Hematopoietic multipotent progenitor cell treated with erythropoietin and hydrocortisone succinate and interleukin-3 and kit ligand, for 6 days (in vitro differentiated cells): ENCODE results near the gene MED16.

Source experiments
- DNase-seq: peaks from one replicate; pipeline ENCODE4 v3.0.0-alpha.2; 2015

The MED16 gene

GRCh38 chr19:892894-893689, at the start of gene MED16, which contains the start of gene RNU6-9:
Gene MED16 (minus strand): TSS chr19:893187. CDS start chr19:891131, 2,056 bp downstream.
Gene RNU6-9 (plus strand): TSS chr19:893484.
- DNase-seq: peak; percentile 98

- DNase-seq: no peak
Measured at GRCh38 chr19:942133-942645, 49.2 kb upstream of the MED16 start.

GRCh38 chr19:941292-942132, 48.5 kb upstream of the MED16 start:
- DNase-seq: no peak

- DNase-seq: peak; percentile 96
Measured at GRCh38 chr19:940591-941291, 47.8 kb upstream of the MED16 start.

- no peak for DNase-seq
Measured at GRCh38 chr19:939922-940321, 46.9 kb upstream of the MED16 start.

- no peak for DNase-seq
Measured at GRCh38 chr19:939439-939838, 46.5 kb upstream of the MED16 start.

GRCh38 chr19:938233-938923, 45.4 kb upstream of the MED16 start:
- no peak for DNase-seq

- no peak for DNase-seq
Measured at GRCh38 chr19:937259-937694, 44.3 kb upstream of the MED16 start.

GRCh38 chr19:936175-936546, 43.2 kb upstream of the MED16 start:
- DNase-seq: no peak

- peak; percentile 71 for DNase-seq
Measured at GRCh38 chr19:934865-935479, 42.0 kb upstream of the MED16 start.

- no peak for DNase-seq
Measured at GRCh38 chr19:934197-934840, 41.3 kb upstream of the MED16 start.

- no peak for DNase-seq
Measured at GRCh38 chr19:933553-933882, 40.5 kb upstream of the MED16 start.

GRCh38 chr19:932648-933552, 39.9 kb upstream of the MED16 start:
- DNase-seq: peak; percentile 62

- DNase-seq: no peak
Measured at GRCh38 chr19:931860-932647, 39.1 kb upstream of the MED16 start.

- DNase-seq: no peak
Measured at GRCh38 chr19:929891-930258, 36.9 kb upstream of the MED16 start.

GRCh38 chr19:929203-929890, 36.4 kb upstream of the MED16 start:
- no peak for DNase-seq

- DNase-seq: no peak
Measured at GRCh38 chr19:928471-929202, 35.6 kb upstream of the MED16 start.

GRCh38 chr19:927780-928401, 34.9 kb upstream of the MED16 start:
- DNase-seq: no peak
